Adrenal gland (tissue), 12 donors: Measurements from ENCODE around the gene ATXN10. TPM values are rescaled to one million over a fixed set of nuclear protein-coding genes. Genes with fewer than 3 reads are reported as not detected.

Source experiments
- DNase-seq, 7 donors: peaks; one replicate each; pipeline ENCODE4 v3.0.0-alpha.2; 2019 to 2020
- H3K27ac ChIP-seq, 5 donors: fragments of 200-600 bp; sonication (generic) in 4 of 5; 1 replicate in 3 of 5; 2 replicates in 2 of 5; pipeline versions ENCODE4 v1.5.1 to v1.8.0; 2016 to 2020; ENCODE audit warnings: mild to moderate bottlenecking in 1 of 5
- H3K27me3 ChIP-seq: fragments of 200-600 bp; 2 replicates; pipeline ENCODE4 v1.8.0; 2021
- H3K36me3 ChIP-seq, 2 donors: fragments of 200-600 bp; replicated peaks in 1 of 2; 1 replicate in 1 of 2; 2 replicates in 1 of 2; pipeline versions ENCODE4 v1.5.1 to v1.8.0; 2018 to 2022
- H3K4me1 ChIP-seq, 2 donors: fragments of 200-600 bp; replicated peaks in 1 of 2; 1 replicate in 1 of 2; 2 replicates in 1 of 2; pipeline versions ENCODE4 v1.5.1 to v1.8.0; 2018 to 2021
- H3K4me3 ChIP-seq, 4 donors: fragments of 200-600 bp; sonication (generic) in 3 of 4; one replicate each; pipeline ENCODE4 v1.5.1; 2016 to 2018
- H3K9me3 ChIP-seq, 3 donors: fragments of 200-600 bp; sonication (generic) in 1 of 3; replicated peaks in 1 of 3; 1 replicate in 2 of 3; 2 replicates in 1 of 3; pipeline versions ENCODE4 v1.5.1 to v1.8.0; 2016 to 2021
- CTCF ChIP-seq, 6 experiments: fragments of 450-650 bp in 4 of 6; fragments of 200-600 bp in 2 of 6; sonication (generic) in 1 of 6; IDR thresholded peaks; 1 replicate in 5 of 6; 2 replicates in 1 of 6; pipeline versions ENCODE4 v1.5.1 to v1.8.0; 2016 to 2021; ENCODE audit warnings: antibody characterized with exemption in 6 of 6, mild to moderate bottlenecking in 2 of 6, moderate library complexity in 1 of 6
- POLR2A ChIP-seq, 2 donors: fragments of 450-650 bp; IDR thresholded peaks; one replicate each; pipeline ENCODE4 v1.6.1; 2017; ENCODE audit warnings: antibody characterized with exemption in 2 of 2, mild to moderate bottlenecking in 2 of 2, moderate library complexity in 1 of 2
- WGBS, 4 donors: extraction: QIAGEN DNeasy Blood & Tissue Kit in 2 of 4; methylation state at CpG; one replicate each; pipeline versions ENCODE4 v1.1.5 to v1.1.7; 2013 to 2017; 5-methylcytosine and 5-hydroxymethylcytosine counted together
- intact Hi-C, 2 donors: fragments of 100-400 bp; cut with DNase I; formaldehyde crosslinking; loops; one replicate each; pipeline versions ENCODE4 v1.14.1 to v1.15.0; 2022 to 2023
- polyA plus RNA-seq, 3 donors: library from polyadenylated mRNA; stranded (reverse); fragments of 200-250 nt in 2 of 3; fragments of 350-450 nt in 1 of 3; fragmentation: Illumina TruSeq in 1 of 3; extraction: RNeasy Lipid Tissue Mini Kit (QIAGEN cat#74804) in 1 of 3; gene quantifications; one replicate each; pipeline ENCODE4 v1.2.3, GENCODE V29; 2013 to 2014
- total RNA-seq, 9 donors: library from RNA; depleted of rRNA in 4 of 9; stranded (reverse); fragments of >200 nt in 4 of 9; fragments of 120-200 nt in 1 of 9; fragmentation: NEBNext Ultra II Directional in 1 of 9; extraction: Animal tissue kit (Norgen Biotek cat#: 25700) in 1 of 9; gene quantifications; one replicate each; pipeline versions ENCODE4 v1.1.0 to v1.2.4, GENCODE V29; 2013 to 2023
- donor health status: healthy with polysubstance abuse.
- donor health status: Bipolar disorder and iron deficiency.
- donor health status: DM: yes; HTN: yes; CAD: no.
- donor health status: DM: no; HTN: no; CAD: no.
- donor health status: DM: no; HTN: no; CAD: no.
- donor health status: DM: yes; HTN: yes; CAD: no.

Gene ATXN10
- total and polyA plus RNA-seq, 12 donors = 21.2 to 306 (median 165) TPM

- Histone ChIP-seq H3K27me3 (no peaks in the 10 kb centered on the region), H3K4me3 (no peak overlapping the region), H3K9me3 (no peaks in the 10 kb centered on the region), H3K36me3 (no peaks in the 10 kb centered on the region), H3K27ac (no peak overlapping the region), H3K4me1 (peaks cover 0 to 20% of the 10 kb centered on the region in 2 donors)
- intact Hi-C loops = no loop called here
- TF ChIP-seq POLR2A (IDR thresholded peaks at IDR 0.05) = no peak
- no peak for TF ChIP-seq CTCF (IDR thresholded peaks at IDR 0.05)
- 69 to 89% (median 78%) methylated on average over 1 to 3 of the region's 3 CpGs for WGBS, 4 donors
- no peak for DNase-seq
Observed at GRCh38 chr22:45754822-45755221, 83.2 kb downstream of the ATXN10 start.

DNA sequence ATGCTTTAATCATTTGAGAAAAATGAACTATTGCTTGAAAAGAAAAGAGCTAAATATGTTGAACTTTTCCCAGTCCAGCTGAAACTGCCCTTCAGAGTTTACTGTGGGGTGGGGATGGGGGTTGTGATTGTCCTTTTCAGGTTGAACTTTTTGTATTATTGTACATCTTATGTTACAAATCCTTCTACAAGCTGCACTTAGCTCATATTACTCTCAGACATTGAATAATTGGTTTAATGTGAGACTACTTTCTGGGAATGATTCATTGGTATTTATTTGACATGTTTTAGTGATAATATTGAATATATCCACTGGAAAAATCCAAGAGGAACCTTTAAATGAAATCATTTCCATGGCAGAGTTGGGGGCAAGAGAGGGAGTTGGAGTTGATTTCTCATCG, 84.9 kb downstream of the ATXN10 start:
- intact Hi-C loops = no loop called here
- no peak for TF ChIP-seq POLR2A (IDR thresholded peaks at IDR 0.05)
- no peak for TF ChIP-seq CTCF (IDR thresholded peaks at IDR 0.05)
- no peak for DNase-seq
- H3K36me3 ChIP-seq = peaks cover 0 to 3% of the 10 kb centered on the region in 2 donors
- H3K4me3 ChIP-seq = no peak overlapping the region
- H3K27me3 ChIP-seq = no peaks in the 10 kb centered on the region
- peaks cover 0 to 20% of the 10 kb centered on the region in 2 donors for H3K4me1 ChIP-seq
- WGBS, 4 donors = 17 to 43% (median 32%) methylated on average over 1 of the region's 1 CpG
- H3K27ac ChIP-seq = peak overlapping the region in 4 of 5 donors; percentile 7 to 78 (median 72)
- H3K9me3 ChIP-seq = no peaks in the 10 kb centered on the region

DNA sequence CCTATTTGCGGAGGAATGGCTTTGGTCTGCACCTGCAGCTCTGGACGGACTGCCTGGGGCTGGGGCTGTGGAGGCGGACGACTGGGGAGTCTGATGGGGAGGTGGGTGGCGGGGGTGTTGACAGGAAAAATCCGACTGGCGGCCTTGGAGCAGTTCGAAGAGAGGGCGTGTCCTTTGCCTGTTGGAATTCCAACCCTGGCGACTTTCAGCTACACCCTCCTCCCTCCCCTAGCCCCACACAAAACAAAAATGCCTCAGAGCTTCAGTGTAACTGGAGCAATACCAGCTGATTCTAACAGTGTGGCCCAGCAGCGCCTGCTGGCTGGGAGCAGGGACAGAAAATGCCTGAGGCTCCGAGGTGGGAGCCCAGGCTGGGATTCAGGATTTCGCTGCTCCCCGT, 85.4 kb downstream of the ATXN10 start:
- peak overlapping the region in 4 of 5 donors; percentile 7 to 78 (median 72) for H3K27ac ChIP-seq
- WGBS, 4 donors = 19 to 48% (median 34%) methylated on average over 13 to 14 of the region's 14 CpGs
- TF ChIP-seq CTCF (IDR thresholded peaks at IDR 0.05) = peak in 5 of 6 experiments; percentile 11 to 37 (median 29)
- TF ChIP-seq POLR2A (IDR thresholded peaks at IDR 0.05) = peak in 1 of 2 donors; percentile 68
- intact Hi-C loops = no loop called here
- peaks cover 0 to 20% of the 10 kb centered on the region in 2 donors for H3K4me1 ChIP-seq
- no peaks in the 10 kb centered on the region for H3K9me3 ChIP-seq
- H3K36me3 ChIP-seq = peaks cover 0 to 7% of the 10 kb centered on the region in 2 donors
- DNase-seq = peak; percentile 33 to 81 (median 73)
- H3K4me3 ChIP-seq = no peak overlapping the region
- H3K27me3 ChIP-seq = no peaks in the 10 kb centered on the region

- Histone ChIP-seq H3K9me3 (no peaks in the 10 kb centered on the region), H3K27me3 (no peaks in the 10 kb centered on the region), H3K4me3 (no peak overlapping the region), H3K36me3 (peaks cover 0 to 7% of the 10 kb centered on the region in 2 donors), H3K27ac (peak overlapping the region in 1 of 5 donors; percentile 74), H3K4me1 (peaks cover 0 to 20% of the 10 kb centered on the region in 2 donors)
- WGBS, 4 donors = 92 to 95% (median 94%) methylated on average over 11 of the region's 11 CpGs
- no peak for DNase-seq
- intact Hi-C loops = no loop called here
- TF ChIP-seq CTCF (IDR thresholded peaks at IDR 0.05) (no peak), POLR2A (IDR thresholded peaks at IDR 0.05) (no peak)
Observed at GRCh38 chr22:45757936-45758335, 86.3 kb downstream of the ATXN10 start.
